Activated T-helper 1 cell treated with anti-CD3 and anti-CD28 coated beads, Interleukin-12 subunit alpha, Interleukin-12 subunit beta, Interleukin-2, Interleukin-4 antibody, amounts not matched to agents 30 ng/mL and 10 ng/mL and 1 ng/mL, durations not matched to agents 14 hours and 24 hours and 36 hours (primary cell): Measurements from ENCODE around the gene GULP1. TPM values are rescaled to one million over a fixed set of nuclear protein-coding genes. Genes with fewer than 3 reads are reported as not detected.
"Not testable (repeated sequence)": the region's sequence is repeated elsewhere in the genome, so short reads cannot be mapped to it uniquely, and the experiment has no call there.

Experiments
- DNase-seq: peaks from one replicate; pipeline ENCODE4 v3.0.0; 2021; ENCODE audit warnings: low spot score
- H3K27ac Mint-ChIP-seq: one replicate; pipeline ENCODE4 v1.8.0; 2021; ENCODE audit warnings: mild to moderate bottlenecking, mixed read lengths
- H3K27me3 Mint-ChIP-seq: one replicate; pipeline ENCODE4 v1.8.0; 2022; ENCODE audit warnings: mild to moderate bottlenecking, moderate library complexity, mixed read lengths; ENCODE audit not compliant: insufficient read depth
- H3K36me3 Mint-ChIP-seq: one replicate; pipeline ENCODE4 v1.8.0; 2021; ENCODE audit warnings: low read depth, mixed read lengths
- H3K4me1 Mint-ChIP-seq: one replicate; pipeline ENCODE4 v1.8.0; 2021; ENCODE audit warnings: low read depth, mixed read lengths
- H3K4me3 Mint-ChIP-seq: one replicate; pipeline ENCODE4 v1.8.0; 2021; ENCODE audit warnings: mild to moderate bottlenecking, moderate library complexity, mixed read lengths
- H3K9me3 Mint-ChIP-seq: one replicate; pipeline ENCODE4 v1.8.0; 2021; ENCODE audit warnings: mixed read lengths
- intact Hi-C: fragments of 100-400 bp; cut with micrococcal nuclease; formaldehyde crosslinking; loops from one replicate; pipeline ENCODE4 v1.15.1; 2024
- total RNA-seq: library from RNA; stranded (reverse); gene quantifications from 2 replicates; pipeline ENCODE4 v1.2.3, GENCODE V29; 2022

The GULP1 gene
- total RNA-seq, 1 donor from 2014 or later: not detected

GRCh38 chr2:188526701-188527100 lies 235.0 kb downstream of the GULP1 start:
- Mint-ChIP-seq H3K27ac (no peak overlapping the region), H3K9me3 (no peaks in the 10 kb centered on the region), H3K4me1 (no peaks in the 10 kb centered on the region), H3K4me3 (no peak overlapping the region), H3K27me3 (no peaks in the 10 kb centered on the region), H3K36me3 (no peaks in the 10 kb centered on the region)
- no peak for DNase-seq
- intact Hi-C loops: no loop called here

- Mint-ChIP-seq H3K27me3 (no peaks in the 10 kb centered on the region), H3K36me3 (no peaks in the 10 kb centered on the region), H3K9me3 (no peaks in the 10 kb centered on the region), H3K27ac (no peak overlapping the region), H3K4me3 (no peak overlapping the region), H3K4me1 (no peaks in the 10 kb centered on the region)
- DNase-seq: no peak
- intact Hi-C loops: no loop called here
Measured at GRCh38 chr2:188527141-188527540, 235.5 kb downstream of the GULP1 start.

- H3K36me3 Mint-ChIP-seq: no peaks in the 10 kb centered on the region
- no peak overlapping the region for H3K4me3 Mint-ChIP-seq
- H3K27me3 Mint-ChIP-seq: no peaks in the 10 kb centered on the region
- no peaks in the 10 kb centered on the region for H3K4me1 Mint-ChIP-seq
- no peak overlapping the region for H3K27ac Mint-ChIP-seq
- DNase-seq: no peak
- intact Hi-C loops: no loop called here
- H3K9me3 Mint-ChIP-seq: no peaks in the 10 kb centered on the region
Measured at GRCh38 chr2:188527581-188527993, 235.9 kb downstream of the GULP1 start.

GRCh38 chr2:188529710-188530109 lies 238.0 kb downstream of the GULP1 start:
- Mint-ChIP-seq H3K27me3 (no peaks in the 10 kb centered on the region), H3K27ac (no peak overlapping the region), H3K4me1 (no peaks in the 10 kb centered on the region), H3K36me3 (no peaks in the 10 kb centered on the region), H3K4me3 (no peak overlapping the region), H3K9me3 (no peaks in the 10 kb centered on the region)
- intact Hi-C loops: no loop called here
- no peak for DNase-seq

GRCh38 chr2:188534875-188535274 lies 243.2 kb downstream of the GULP1 start:
- Mint-ChIP-seq H3K27ac (no peak overlapping the region), H3K9me3 (no peaks in the 10 kb centered on the region), H3K4me3 (no peak overlapping the region), H3K4me1 (no peaks in the 10 kb centered on the region), H3K36me3 (no peaks in the 10 kb centered on the region), H3K27me3 (no peaks in the 10 kb centered on the region)
- DNase-seq: no peak
- intact Hi-C loops: no loop called here

- Mint-ChIP-seq H3K36me3 (no peaks in the 10 kb centered on the region), H3K27ac (no peak overlapping the region), H3K9me3 (no peaks in the 10 kb centered on the region), H3K4me1 (no peaks in the 10 kb centered on the region), H3K27me3 (peaks cover 2% of the 10 kb centered on the region), H3K4me3 (no peak overlapping the region)
- intact Hi-C loops: no loop called here
- DNase-seq: no peak
Measured at GRCh38 chr2:188551671-188552070, 260.0 kb downstream of the GULP1 start.

- peaks cover 6% of the 10 kb centered on the region for H3K9me3 Mint-ChIP-seq
- no peaks in the 10 kb centered on the region for H3K4me1 Mint-ChIP-seq
- no peaks in the 10 kb centered on the region for H3K27me3 Mint-ChIP-seq
- H3K36me3 Mint-ChIP-seq: no peaks in the 10 kb centered on the region
- H3K4me3 Mint-ChIP-seq: no peak overlapping the region
- DNase-seq: no peak
- H3K27ac Mint-ChIP-seq: no peak overlapping the region
- intact Hi-C loops: no loop called here
Measured at GRCh38 chr2:188557081-188557480, 265.4 kb downstream of the GULP1 start.

- DNase-seq, H3K4me1 Mint-ChIP-seq, H3K27ac Mint-ChIP-seq, H3K27me3 Mint-ChIP-seq, H3K36me3 Mint-ChIP-seq, H3K9me3 Mint-ChIP-seq, intact Hi-C loops, H3K4me3 Mint-ChIP-seq: not testable (repeated sequence)
Measured at GRCh38 chr2:188559455-188559854, 267.8 kb downstream of the GULP1 start.

GRCh38 chr2:188561473-188561979 lies 269.9 kb downstream of the GULP1 start:
- peaks cover 6% of the 10 kb centered on the region for H3K9me3 Mint-ChIP-seq
- no peak overlapping the region for H3K27ac Mint-ChIP-seq
- no peaks in the 10 kb centered on the region for H3K27me3 Mint-ChIP-seq
- no peaks in the 10 kb centered on the region for H3K36me3 Mint-ChIP-seq
- H3K4me1 Mint-ChIP-seq: no peaks in the 10 kb centered on the region
- H3K4me3 Mint-ChIP-seq: no peak overlapping the region
- DNase-seq: no peak
- intact Hi-C loops: no loop called here

GRCh38 chr2:188569431-188570165 lies 277.9 kb downstream of the GULP1 start:
- Mint-ChIP-seq H3K4me3 (no peak overlapping the region), H3K27me3 (no peaks in the 10 kb centered on the region), H3K9me3 (no peaks in the 10 kb centered on the region), H3K36me3 (no peaks in the 10 kb centered on the region), H3K4me1 (no peaks in the 10 kb centered on the region), H3K27ac (no peak overlapping the region)
- intact Hi-C loops: no loop called here
- no peak for DNase-seq

GRCh38 chr2:188570370-188570769 lies 278.7 kb downstream of the GULP1 start:
- DNase-seq: no peak
- intact Hi-C loops: no loop called here
- Mint-ChIP-seq H3K4me1 (no peaks in the 10 kb centered on the region), H3K27me3 (no peaks in the 10 kb centered on the region), H3K9me3 (no peaks in the 10 kb centered on the region), H3K4me3 (no peak overlapping the region), H3K27ac (no peak overlapping the region), H3K36me3 (no peaks in the 10 kb centered on the region)

GRCh38 chr2:188571543-188572303 lies 280.0 kb downstream of the GULP1 start:
- no peaks in the 10 kb centered on the region for H3K36me3 Mint-ChIP-seq
- no peaks in the 10 kb centered on the region for H3K4me1 Mint-ChIP-seq
- no peaks in the 10 kb centered on the region for H3K9me3 Mint-ChIP-seq
- no peak overlapping the region for H3K4me3 Mint-ChIP-seq
- no peak overlapping the region for H3K27ac Mint-ChIP-seq
- H3K27me3 Mint-ChIP-seq: no peaks in the 10 kb centered on the region
- no peak for DNase-seq
- intact Hi-C loops: no loop called here

GRCh38 chr2:188572592-188572991 lies 280.9 kb downstream of the GULP1 start:
- H3K9me3 Mint-ChIP-seq: no peaks in the 10 kb centered on the region
- no peaks in the 10 kb centered on the region for H3K4me1 Mint-ChIP-seq
- no peak overlapping the region for H3K4me3 Mint-ChIP-seq
- no peak for DNase-seq
- H3K36me3 Mint-ChIP-seq: no peaks in the 10 kb centered on the region
- no peak overlapping the region for H3K27ac Mint-ChIP-seq
- H3K27me3 Mint-ChIP-seq: no peaks in the 10 kb centered on the region
- intact Hi-C loops: no loop called here
